ENCODE results near the gene LIN52. TPM values are rescaled to one million over a fixed set of nuclear protein-coding genes. Genes with fewer than 3 reads are reported as not detected.

The LIN52 gene
- total RNA-seq, 1 experiment from 2014 or later = 11.0 TPM

GRCh38 chr14:74202113-74202512, 117.4 kb downstream of the LIN52 start:
- Histone ChIP-seq H3K14ac (ENCODE audit: insufficient read depth, low read length) (no peak overlapping the region), H3K18ac (ENCODE audit: insufficient read length, low read depth, low read length) (no peak overlapping the region), H3T11ph (ENCODE audit: low read length) (no peak overlapping the region), H2AFZ (ENCODE audit: low read length) (no peak overlapping the region), H2BK120ac (ENCODE audit: low read depth, low read length, poor library complexity, severe bottlenecking) (no peak overlapping the region), H3K4ac (ENCODE audit: low read depth, low read length) (no peak overlapping the region), H4K91ac (ENCODE audit: insufficient read length, low read depth, low read length) (no peak overlapping the region), H3K9me3 (ENCODE audit: control insufficient read depth, low read depth, low read length) (no peaks in the 10 kb centered on the region), H3K23me2 (ENCODE audit: insufficient read length, low read depth, low read length, poor library complexity, severe bottlenecking) (no peaks in the 10 kb centered on the region), H2BK15ac (ENCODE audit: low read depth, low read length) (no peak overlapping the region), H3K56ac (ENCODE audit: insufficient read length, low read depth, low read length) (no peak overlapping the region), H3K79me1 (ENCODE audit: insufficient read depth, low read depth, low read length, poor library complexity, severe bottlenecking) (no peaks in the 10 kb centered on the region), H4K5ac (ENCODE audit: insufficient read length, low read depth, low read length) (no peak overlapping the region), H2BK5ac (ENCODE audit: insufficient read length, low read length) (no peak overlapping the region), H3K23ac (ENCODE audit: insufficient read length, low read depth, low read length) (no peak overlapping the region), H3K9ac (ENCODE audit: extremely low read depth, insufficient read length, low read length) (no peak overlapping the region), H2AK5ac (ENCODE audit: insufficient read length, low read length) (no peak overlapping the region), H3K79me2 (ENCODE audit: insufficient read depth, low read length) (no peaks in the 10 kb centered on the region), H4K20me1 (ENCODE audit: control insufficient read depth, insufficient read depth, insufficient read length) (no peaks in the 10 kb centered on the region), H3K4me2 (ENCODE audit: insufficient read depth, insufficient read length, low read length) (no peak overlapping the region), H3K4me1 (ENCODE audit: insufficient read depth, low read length) (no peaks in the 10 kb centered on the region), H3K27ac (ENCODE audit: insufficient read length, low read depth, low read length) (no peak overlapping the region), H3K27me3 (ENCODE audit: insufficient read depth, low read length) (no peaks in the 10 kb centered on the region), H2BK12ac (ENCODE audit: insufficient read length, low read depth, low read length) (no peak overlapping the region), H2BK20ac (ENCODE audit: low read depth, low read length, poor library complexity, severe bottlenecking) (no peak overlapping the region), H4K8ac (replicated peaks; ENCODE audit: insufficient read length, low read depth, low read length) (no peak overlapping the region)
- Mint-ChIP-seq H3K4me1 (no peaks in the 10 kb centered on the region; a peak in 1 of 4 replicates), H3K36me3 (ENCODE audit: insufficient read depth in 1 of 3, low read depth in 3 of 3) (peaks cover 2 to 21% (median 8%) of the 10 kb centered on the region in 3 experiments; a peak in 5 of 7 replicates), H3K27ac (no peak overlapping the region), H3K4me3 (no peak overlapping the region), H3K9me3 (no peaks in the 10 kb centered on the region), H3K27me3 (ENCODE audit: low read depth) (no peaks in the 10 kb centered on the region)
- DNase-seq = no peak
- no peak for TF ChIP-seq CTCF (conservative IDR thresholded peaks at IDR 0.05)

All from H9 (cell line).